Adrenal gland (tissue), 19 donors: ENCODE measurements around the gene GGPS1. TPM values are rescaled to one million over a fixed set of nuclear protein-coding genes. Genes with fewer than 3 reads are reported as not detected.

Experiments used
- DNase-seq, 7 donors: peaks; one replicate each; pipeline ENCODE4 v3.0.0-alpha.2; 2019 to 2020
- H3K27ac ChIP-seq, 5 donors: fragments of 200-600 bp; sonication (generic) in 4 of 5; 1 replicate in 3 of 5; 2 replicates in 2 of 5; pipeline versions ENCODE4 v1.5.1 to v1.8.0; 2016 to 2020; ENCODE audit warnings: mild to moderate bottlenecking in 1 of 5
- H3K27me3 ChIP-seq: fragments of 200-600 bp; 2 replicates; pipeline ENCODE4 v1.8.0; 2021
- H3K36me3 ChIP-seq, 2 donors: fragments of 200-600 bp; replicated peaks in 1 of 2; 1 replicate in 1 of 2; 2 replicates in 1 of 2; pipeline versions ENCODE4 v1.5.1 to v1.8.0; 2018 to 2022
- H3K4me1 ChIP-seq, 2 donors: fragments of 200-600 bp; replicated peaks in 1 of 2; 1 replicate in 1 of 2; 2 replicates in 1 of 2; pipeline versions ENCODE4 v1.5.1 to v1.8.0; 2018 to 2021
- H3K4me3 ChIP-seq, 4 donors: fragments of 200-600 bp; sonication (generic) in 3 of 4; one replicate each; pipeline ENCODE4 v1.5.1; 2016 to 2018
- H3K9me3 ChIP-seq, 3 donors: fragments of 200-600 bp; sonication (generic) in 1 of 3; replicated peaks in 1 of 3; 1 replicate in 2 of 3; 2 replicates in 1 of 3; pipeline versions ENCODE4 v1.5.1 to v1.8.0; 2016 to 2021
- POLR2A ChIP-seq, 2 donors: fragments of 450-650 bp; IDR thresholded peaks; one replicate each; pipeline ENCODE4 v1.6.1; 2017; ENCODE audit warnings: antibody characterized with exemption in 2 of 2, mild to moderate bottlenecking in 2 of 2, moderate library complexity in 1 of 2
- WGBS, 4 donors: extraction: QIAGEN DNeasy Blood & Tissue Kit in 2 of 4; methylation state at CpG; one replicate each; pipeline versions ENCODE4 v1.1.5 to v1.1.7; 2013 to 2017; 5-methylcytosine and 5-hydroxymethylcytosine counted together
- intact Hi-C, 2 donors: fragments of 100-400 bp; cut with DNase I; formaldehyde crosslinking; loops; one replicate each; pipeline versions ENCODE4 v1.14.1 to v1.15.0; 2022 to 2023
- long read RNA-seq, 10 donors: library from polyadenylated mRNA in 3 of 10; unstranded in 2 of 10; stranded (forward) in 1 of 10; transcript quantifications; one replicate each; pipeline ENCODE4 v2.0.0 and lab custom pipeline, GENCODE V29; 2021 to 2026
- polyA plus RNA-seq, 3 donors: library from polyadenylated mRNA; stranded (reverse); fragments of 200-250 nt in 2 of 3; fragments of 350-450 nt in 1 of 3; fragmentation: Illumina TruSeq in 1 of 3; extraction: RNeasy Lipid Tissue Mini Kit (QIAGEN cat#74804) in 1 of 3; gene quantifications; one replicate each; pipeline ENCODE4 v1.2.3, GENCODE V29; 2013 to 2014
- total RNA-seq, 9 donors: library from RNA; depleted of rRNA in 4 of 9; stranded (reverse); fragments of >200 nt in 4 of 9; fragments of 120-200 nt in 1 of 9; fragmentation: NEBNext Ultra II Directional in 1 of 9; extraction: Animal tissue kit (Norgen Biotek cat#: 25700) in 1 of 9; gene quantifications; one replicate each; pipeline versions ENCODE4 v1.1.0 to v1.2.4, GENCODE V29; 2013 to 2023
- TF ChIP-seq, protein P1 (sequence below), 6 experiments: fragments of 450-650 bp in 4 of 6; fragments of 200-600 bp in 2 of 6; sonication (generic) in 1 of 6; IDR thresholded peaks; 1 replicate in 5 of 6; 2 replicates in 1 of 6; pipeline versions ENCODE4 v1.5.1 to v1.8.0; 2016 to 2021; ENCODE audit warnings: antibody characterized with exemption in 6 of 6, mild to moderate bottlenecking in 2 of 6, moderate library complexity in 1 of 6
- donor health status: healthy with polysubstance abuse.
- donor health status: Bipolar disorder and iron deficiency.
- donor health status: DM: yes; HTN: yes; CAD: no.
- donor health status: DM: no; HTN: no; CAD: no.
- donor health status: DM: no; HTN: no; CAD: no.
- donor health status: DM: yes; HTN: yes; CAD: no.

Gene GGPS1
- total RNA-seq = 10 to 100 TPM; 12.6 to 50.9 (median 36.0) TPM
- polyA plus RNA-seq = 10 to 100 TPM; 30.4 to 63.7 (median 32.8) TPM
- long read RNA-seq, donor 1, transcript GGPS1-201 (4 exons, 2,895 nt) = major isoform, 18 of 21 reads
- long read RNA-seq, donor 1, partial matches to known transcripts = 0 of 21 reads
- long read RNA-seq, donor 1, other reads (novel, unspliced or antisense) = 0 of 21 reads
- long read RNA-seq, donor 2, transcript GGPS1-201 (4 exons, 2,895 nt) = major isoform, 10 of 18 reads
- long read RNA-seq, donor 2, partial matches to known transcripts = 5 of 18 reads
- long read RNA-seq, donor 2, other reads (novel, unspliced or antisense) = 0 of 18 reads
- long read RNA-seq, donor 3, transcript GGPS1-201 (4 exons, 2,895 nt) = major isoform, 11 of 15 reads
- long read RNA-seq, donor 3, partial matches to known transcripts = 0 of 15 reads
- long read RNA-seq, donor 3, other reads (novel, unspliced or antisense) = 0 of 15 reads
- long read RNA-seq, donor 4, transcript GGPS1-203 (3 exons, 1,407 nt) = minor isoform, 6 of 39 reads
- long read RNA-seq, donor 4, transcript GGPS1-201 (4 exons, 2,895 nt) = major isoform, 30 of 39 reads
- long read RNA-seq, donor 4, partial matches to known transcripts = 2 of 39 reads
- long read RNA-seq, donor 4, other reads (novel, unspliced or antisense) = 1 of 39 reads
- long read RNA-seq, donor 5, transcript GGPS1-201 (4 exons, 2,895 nt) = major isoform, 50 of 55 reads
- long read RNA-seq, donor 5, partial matches to known transcripts = 0 of 55 reads
- long read RNA-seq, donor 5, other reads (novel, unspliced or antisense) = 4 of 55 reads
- long read RNA-seq, donor 6, transcript GGPS1-201 (4 exons, 2,895 nt) = major isoform, 17 of 17 reads
- long read RNA-seq, donor 6, partial matches to known transcripts = 0 of 17 reads
- long read RNA-seq, donor 6, other reads (novel, unspliced or antisense) = 0 of 17 reads
- long read RNA-seq, donor 7, transcript GGPS1-201 (4 exons, 2,895 nt) = major isoform, 8 of 10 reads
- long read RNA-seq, donor 7, partial matches to known transcripts = 0 of 10 reads
- long read RNA-seq, donor 7, other reads (novel, unspliced or antisense) = 0 of 10 reads
- long read RNA-seq, donor 8, transcript GGPS1-201 (4 exons, 2,895 nt) = major isoform, 22 of 26 reads
- long read RNA-seq, donor 8, partial matches to known transcripts = 0 of 26 reads
- long read RNA-seq, donor 8, other reads (novel, unspliced or antisense) = 0 of 26 reads
- long read RNA-seq, donor 9, transcript GGPS1-201 (4 exons, 2,895 nt) = major isoform, 22 of 31 reads
- long read RNA-seq, donor 9, partial matches to known transcripts = 7 of 31 reads
- long read RNA-seq, donor 9, other reads (novel, unspliced or antisense) = 0 of 31 reads
- long read RNA-seq, donor 10, transcript GGPS1-201 (4 exons, 2,895 nt) = major isoform, 12 of 12 reads
- long read RNA-seq, donor 10, partial matches to known transcripts = 0 of 12 reads
- long read RNA-seq, donor 10, other reads (novel, unspliced or antisense) = 0 of 12 reads

DNA sequence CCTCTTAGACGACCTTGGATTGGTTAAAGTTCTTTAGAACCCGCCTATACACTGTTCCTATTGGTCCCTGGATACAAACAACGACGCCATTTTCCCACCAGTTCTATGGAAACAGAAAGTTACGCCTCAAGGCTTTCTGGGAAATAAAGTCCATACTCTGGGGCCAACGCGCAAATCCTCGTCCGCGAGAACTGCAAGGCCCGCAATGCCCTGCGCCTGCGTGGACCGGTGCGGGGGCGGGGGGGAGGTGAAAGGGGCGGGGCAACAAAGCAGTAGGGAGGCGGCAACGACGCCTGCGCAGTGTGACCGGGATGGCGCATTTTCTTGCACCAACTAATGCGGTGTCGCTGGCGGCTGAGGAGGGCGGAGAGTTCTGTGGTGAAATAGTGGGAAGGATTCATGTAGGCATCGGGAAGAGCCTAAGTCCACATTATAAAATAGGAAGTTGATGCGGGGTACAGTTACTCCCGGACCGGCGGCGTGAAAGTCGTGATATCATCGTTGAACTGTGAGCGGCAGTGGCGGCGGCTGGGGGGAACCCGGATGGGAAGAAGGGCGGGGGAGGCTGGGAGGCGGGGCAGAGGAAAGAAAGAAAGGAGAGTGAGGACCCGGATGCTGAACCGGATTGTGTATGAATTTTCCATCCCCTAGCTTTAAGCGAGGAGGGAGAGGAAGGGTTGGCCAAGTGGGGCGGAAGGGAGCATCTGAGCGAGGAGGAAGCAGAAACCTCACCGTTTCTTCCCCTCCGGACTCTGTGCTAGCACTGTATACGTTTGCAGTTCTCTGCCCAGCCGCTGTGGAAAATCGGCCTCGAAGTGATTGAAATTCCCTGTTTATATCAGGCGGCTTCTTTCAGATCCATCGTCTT is at the start of gene GGPS1:
Gene GGPS1 (plus strand): TSS at position 300 of the 868 bp plus-strand sequence. CDS start 6,695 bp downstream, outside the sequence.
- H3K4me3 ChIP-seq = peak within 1 kb of the TSS; percentile 80 to 100 (median 98)
- intact Hi-C loops = loop anchor here in 1 of 2 donors (10.0 kb wide), 1 partner anchor 86 kb away; no protein-coding TSS in a partner anchor
- 0% methylated on average over 54 of the region's 54 CpGs for WGBS, 4 donors
- DNase-seq = peak; percentile 97 to 100 (median 99)
- H3K27me3 ChIP-seq = no peaks in the 10 kb centered on the region
- no peaks in the 10 kb centered on the region for H3K9me3 ChIP-seq
- TF ChIP-seq, protein P1, sequence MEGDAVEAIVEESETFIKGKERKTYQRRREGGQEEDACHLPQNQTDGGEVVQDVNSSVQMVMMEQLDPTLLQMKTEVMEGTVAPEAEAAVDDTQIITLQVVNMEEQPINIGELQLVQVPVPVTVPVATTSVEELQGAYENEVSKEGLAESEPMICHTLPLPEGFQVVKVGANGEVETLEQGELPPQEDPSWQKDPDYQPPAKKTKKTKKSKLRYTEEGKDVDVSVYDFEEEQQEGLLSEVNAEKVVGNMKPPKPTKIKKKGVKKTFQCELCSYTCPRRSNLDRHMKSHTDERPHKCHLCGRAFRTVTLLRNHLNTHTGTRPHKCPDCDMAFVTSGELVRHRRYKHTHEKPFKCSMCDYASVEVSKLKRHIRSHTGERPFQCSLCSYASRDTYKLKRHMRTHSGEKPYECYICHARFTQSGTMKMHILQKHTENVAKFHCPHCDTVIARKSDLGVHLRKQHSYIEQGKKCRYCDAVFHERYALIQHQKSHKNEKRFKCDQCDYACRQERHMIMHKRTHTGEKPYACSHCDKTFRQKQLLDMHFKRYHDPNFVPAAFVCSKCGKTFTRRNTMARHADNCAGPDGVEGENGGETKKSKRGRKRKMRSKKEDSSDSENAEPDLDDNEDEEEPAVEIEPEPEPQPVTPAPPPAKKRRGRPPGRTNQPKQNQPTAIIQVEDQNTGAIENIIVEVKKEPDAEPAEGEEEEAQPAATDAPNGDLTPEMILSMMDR (IDR thresholded peaks at IDR 0.05) = peak in 3 of 6 experiments; percentile 25 to 44 (median 35)
- TF ChIP-seq POLR2A (IDR thresholded peaks at IDR 0.05) = peak; percentile 78
- peaks cover 23 to 59% of the 10 kb centered on the region in 2 donors for H3K4me1 ChIP-seq
- H3K27ac ChIP-seq = peak within 1 kb of the TSS; percentile 69 to 96 (median 94)
- H3K36me3 ChIP-seq = no peaks in the 10 kb centered on the region

DNA sequence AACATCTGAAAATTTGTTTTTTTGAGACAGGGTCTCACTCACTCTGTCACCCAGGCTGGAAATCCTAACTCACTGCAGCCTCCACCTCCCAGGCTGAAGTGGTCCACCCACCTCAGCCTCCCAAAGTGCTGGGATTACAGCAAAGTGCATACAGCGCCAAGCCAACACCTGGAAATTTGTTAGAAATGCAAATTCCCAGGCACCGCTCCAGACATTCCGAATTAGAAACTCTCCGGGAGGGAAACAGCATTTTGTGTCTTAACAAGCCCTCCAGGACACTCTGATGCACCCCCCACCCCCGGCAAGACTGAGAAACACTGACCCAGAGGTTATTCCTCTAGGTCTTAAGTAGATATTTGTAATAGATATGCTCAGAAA is 49.5 kb upstream of the GGPS1 start:
- no peak overlapping the region for H3K27ac ChIP-seq
- H3K9me3 ChIP-seq = no peaks in the 10 kb centered on the region
- peaks cover 0 to 16% of the 10 kb centered on the region in 2 donors for H3K4me1 ChIP-seq
- no peaks in the 10 kb centered on the region for H3K27me3 ChIP-seq
- TF ChIP-seq, protein P1 (IDR thresholded peaks at IDR 0.05) = no peak
- TF ChIP-seq POLR2A (IDR thresholded peaks at IDR 0.05) = no peak
- DNase-seq = no peak
- H3K36me3 ChIP-seq = no peaks in the 10 kb centered on the region
- H3K4me3 ChIP-seq = no peak overlapping the region
- WGBS, 4 donors = 83 to 91% (median 87%) methylated on average over 5 of the region's 5 CpGs
- intact Hi-C loops = no loop called here

DNA sequence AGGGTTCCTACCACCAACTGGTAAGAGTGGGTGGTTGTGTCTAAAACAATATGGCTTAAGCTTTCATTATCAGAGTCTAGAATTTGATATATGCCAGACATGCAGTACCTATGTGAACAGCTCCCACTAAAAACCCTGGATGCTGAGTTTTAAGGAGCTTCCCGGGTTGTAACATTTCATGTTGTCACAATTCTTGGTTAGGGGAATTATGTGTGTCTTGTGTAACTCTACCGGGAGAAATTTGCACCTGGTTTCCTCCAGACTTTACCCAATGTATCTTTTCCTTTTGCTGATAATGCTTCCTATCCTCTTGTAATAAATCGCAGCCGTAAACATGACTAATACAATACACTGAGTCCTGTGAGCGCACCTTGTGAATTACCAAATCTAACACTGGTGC is 48.7 kb upstream of the GGPS1 start:
- intact Hi-C loops = no loop called here
- Histone ChIP-seq H3K27ac (no peak overlapping the region), H3K27me3 (no peaks in the 10 kb centered on the region), H3K36me3 (no peaks in the 10 kb centered on the region), H3K9me3 (no peaks in the 10 kb centered on the region), H3K4me1 (peaks cover 0 to 16% of the 10 kb centered on the region in 2 donors), H3K4me3 (no peak overlapping the region)
- WGBS, 4 donors = 83 to 86% (median 85%) methylated on average over 5 of the region's 5 CpGs
- TF ChIP-seq, protein P1 (IDR thresholded peaks at IDR 0.05) = no peak
- no peak for TF ChIP-seq POLR2A (IDR thresholded peaks at IDR 0.05)
- no peak for DNase-seq
